GM23248 (cell line): ENCODE results near the gene KLHL2. TPM values are rescaled to one million over a fixed set of nuclear protein-coding genes. Genes with fewer than 3 reads are reported as not detected.
"Not testable (repeated sequence)": the region's sequence is repeated elsewhere in the genome, so short reads cannot be mapped to it uniquely, and the experiment has no call there.

Experiments
- DNase-seq: peaks from one replicate; pipeline ENCODE4 v3.0.0-alpha.2; 2015
- H2AFZ ChIP-seq: fragments of 200-600 bp; sonication (generic); 2 replicates; pipeline ENCODE4 v1.6.1; 2016; ENCODE audit warnings: antibody characterized with exemption
- H3F3A ChIP-seq: fragments of 200-600 bp; sonication (generic); 2 replicates; pipeline ENCODE4 v1.6.1; 2016; ENCODE audit warnings: mild to moderate bottlenecking, antibody characterized with exemption, mixed run types; ENCODE audit not compliant: insufficient read depth
- H3K27ac ChIP-seq: fragments of 200-600 bp; sonication (generic); 2 replicates; pipeline ENCODE4 v1.5.1; 2016; ENCODE audit warnings: mild to moderate bottlenecking
- H3K27me3 ChIP-seq: fragments of 200-600 bp; sonication (generic); replicated peaks from 2 replicates; pipeline ENCODE4 v1.6.1; 2016; ENCODE audit warnings: mild to moderate bottlenecking; ENCODE audit not compliant: insufficient read depth
- H3K36me3 ChIP-seq: fragments of 200-600 bp; sonication (generic); 2 replicates; pipeline ENCODE4 v1.6.1; 2016; ENCODE audit warnings: low read depth, mild to moderate bottlenecking
- H3K4me1 ChIP-seq: fragments of 200-600 bp; sonication (generic); 2 replicates; pipeline ENCODE4 v1.6.1; 2016; ENCODE audit warnings: mild to moderate bottlenecking; ENCODE audit not compliant: insufficient read depth
- H3K4me2 ChIP-seq: fragments of 200-600 bp; sonication (generic); one replicate; pipeline ENCODE4 v1.6.1; 2016; ENCODE audit warnings: mild to moderate bottlenecking; ENCODE audit not compliant: unreplicated experiment
- H3K4me3 ChIP-seq: fragments of 200-600 bp; sonication (generic); 2 replicates; pipeline ENCODE4 v1.5.1; 2016; ENCODE audit warnings: mild to moderate bottlenecking
- H3K79me2 ChIP-seq: fragments of 200-600 bp; sonication (generic); 2 replicates; pipeline ENCODE4 v1.6.1; 2016; ENCODE audit warnings: mild to moderate bottlenecking; ENCODE audit not compliant: insufficient read depth
- H3K9ac ChIP-seq: fragments of 200-600 bp; sonication (generic); 2 replicates; pipeline ENCODE4 v1.6.1; 2016; ENCODE audit warnings: mild to moderate bottlenecking
- H3K9me2 ChIP-seq: fragments of 200-600 bp; sonication (generic); 2 replicates; pipeline ENCODE4 v1.6.1; 2016; ENCODE audit warnings: mixed run types, mild to moderate bottlenecking, moderate library complexity; ENCODE audit not compliant: insufficient read depth
- H3K9me3 ChIP-seq: fragments of 200-600 bp; sonication (generic); one replicate; pipeline ENCODE4 v1.6.1; 2017; ENCODE audit warnings: low read depth
- H4K20me1 ChIP-seq: fragments of 200-600 bp; sonication (generic); 2 replicates; pipeline ENCODE4 v1.6.0; 2016; ENCODE audit not compliant: insufficient read depth
- EZH2 ChIP-seq: fragments of 200-600 bp; sonication (generic); IDR thresholded peaks from 2 replicates; pipeline ENCODE4 v1.6.1; 2018; ENCODE audit warnings: antibody characterized with exemption, mild to moderate bottlenecking; ENCODE audit not compliant: insufficient read depth, poor library complexity, severe bottlenecking
- EZH2phosphoT487 ChIP-seq: fragments of 200-600 bp; sonication (generic); IDR thresholded peaks from 2 replicates; pipeline ENCODE4 v1.6.1; 2018; ENCODE audit warnings: antibody characterized with exemption, moderate library complexity, mild to moderate bottlenecking, low read depth; ENCODE audit not compliant: insufficient read depth
- WGBS, 2 experiments: methylation state at CpG; one replicate each; pipeline ENCODE4 v1.1.6; 2015 to 2017; ENCODE audit warnings: low lambda C conversion rate in 2 of 2, low coverage in 1 of 2; ENCODE audit errors: missing lambda C conversion rate in 2 of 2; 5-methylcytosine and 5-hydroxymethylcytosine counted together
- in situ Hi-C: fragments of 300-500 bp; cut with MboI; formaldehyde crosslinking; loops from 2 replicates; pipeline ENCODE4 v1.15.0; 2020
- polyA plus RNA-seq: library from polyadenylated mRNA; unstranded; fragments of >200 nt; fragmentation: Nextera tagmentation; extraction: Ambion mirVana; gene quantifications from 2 replicates; pipeline ENCODE4 v1.2.1, GENCODE V29; 2016
- total RNA-seq: library from RNA; depleted of rRNA; stranded (reverse); fragments of >200 nt; shearing (Covaris generic); gene quantifications from 2 replicates; pipeline ENCODE4 v1.2.3, GENCODE V29; 2014

Gene KLHL2
- total and polyA plus RNA-seq, 2 experiments from 2014 or later = 11.0 to 20.2 TPM

DNA sequence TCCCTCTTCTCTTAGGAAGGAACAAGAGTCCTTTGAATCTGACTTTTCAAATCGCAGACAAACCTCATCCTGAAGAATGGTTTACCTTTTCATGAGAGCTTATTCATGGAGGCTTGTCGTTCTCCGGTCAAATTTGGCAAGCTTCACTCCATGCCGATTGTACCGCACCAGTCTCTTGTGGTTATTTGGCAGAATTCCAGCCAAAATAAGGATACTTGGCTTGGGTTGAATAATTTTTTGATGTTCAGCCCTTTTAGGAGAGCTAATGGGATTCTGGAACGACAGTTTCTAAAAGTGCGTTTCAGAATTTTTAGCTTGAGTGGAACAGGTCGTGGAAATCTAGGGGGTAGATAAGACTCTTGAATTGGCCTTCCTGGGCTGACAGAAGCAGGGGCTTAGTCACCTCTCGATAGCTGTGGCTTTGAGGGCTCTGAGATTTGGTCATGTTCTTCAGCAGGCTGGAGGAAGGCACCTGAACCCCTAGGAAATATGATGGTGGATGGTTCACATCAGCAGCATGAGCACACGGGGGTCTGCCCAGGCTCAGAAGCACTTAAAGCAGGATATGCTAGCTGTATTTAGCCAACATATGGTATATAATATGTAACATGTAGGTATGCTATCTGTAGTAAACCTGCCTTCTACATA is 1.5 kb downstream of the KLHL2 start:
- Histone ChIP-seq H3K79me2 (peaks cover 60% of the 10 kb centered on the region), H3K9ac (no peak overlapping the region), H3K4me1 (peaks cover 25% of the 10 kb centered on the region), H3K27me3 (no peaks in the 10 kb centered on the region), H3F3A (peaks cover 14% of the 10 kb centered on the region), H3K4me3 (peak overlapping the region; percentile 96), H3K9me3 (no peaks in the 10 kb centered on the region), H3K4me2 (peak overlapping the region; percentile 96), H2AFZ (no peak overlapping the region), H3K36me3 (no peaks in the 10 kb centered on the region), H3K27ac (no peak overlapping the region), H3K9me2 (no peaks in the 10 kb centered on the region), H4K20me1 (no peaks in the 10 kb centered on the region)
- WGBS, 2 experiments = 87 to 88% methylated on average over 10 of the region's 10 CpGs
- TF ChIP-seq EZH2 (no peak), EZH2phosphoT487 (no peak)
- in situ Hi-C loops = no loop called here
- no peak for DNase-seq

GRCh38 chr4:165209796-165210195 is 2.4 kb downstream of the KLHL2 start:
- no peak overlapping the region for H2AFZ ChIP-seq
- peaks cover 5% of the 10 kb centered on the region for H3F3A ChIP-seq
- H3K27me3 ChIP-seq = no peaks in the 10 kb centered on the region
- peaks cover 21% of the 10 kb centered on the region for H3K4me1 ChIP-seq
- no peak overlapping the region for H3K9ac ChIP-seq
- no peak for DNase-seq
- H3K36me3 ChIP-seq = no peaks in the 10 kb centered on the region
- H3K9me3 ChIP-seq = no peaks in the 10 kb centered on the region
- no peaks in the 10 kb centered on the region for H4K20me1 ChIP-seq
- no peak overlapping the region for H3K4me2 ChIP-seq
- H3K4me3 ChIP-seq = no peak overlapping the region
- no peak overlapping the region for H3K27ac ChIP-seq
- WGBS, 2 experiments = 79 to 83% methylated on average over 5 of the region's 5 CpGs
- no peak for TF ChIP-seq EZH2
- no peak for TF ChIP-seq EZH2phosphoT487
- no peaks in the 10 kb centered on the region for H3K9me2 ChIP-seq
- H3K79me2 ChIP-seq = peaks cover 68% of the 10 kb centered on the region
- in situ Hi-C loops = no loop called here

DNA sequence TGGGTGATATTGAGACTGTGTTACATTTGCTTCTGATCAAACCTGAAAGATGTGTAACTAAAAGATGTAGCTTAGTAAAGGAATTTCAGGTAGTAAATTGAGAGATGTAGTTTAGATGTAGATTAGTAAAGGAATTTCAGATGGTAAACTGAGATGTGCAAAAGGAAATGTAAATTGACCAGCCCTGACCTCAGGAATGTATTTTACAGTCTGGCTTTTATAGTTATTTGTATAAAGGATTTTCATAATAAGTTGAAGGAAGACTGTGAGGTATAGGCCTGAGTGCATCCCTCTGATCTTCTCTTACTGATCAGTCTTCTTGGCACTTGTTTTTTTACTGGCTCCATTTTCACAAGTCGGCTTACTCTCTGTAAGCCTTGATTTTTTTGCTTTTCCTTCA is 3.2 kb downstream of the KLHL2 start:
- no peak for TF ChIP-seq EZH2phosphoT487
- no peak for TF ChIP-seq EZH2
- H3K36me3 ChIP-seq = no peaks in the 10 kb centered on the region
- no peak overlapping the region for H2AFZ ChIP-seq
- in situ Hi-C loops = no loop called here
- WGBS, 2 experiments = 21 to 63% methylated on average over 1 of the region's 1 CpG
- H3K27ac ChIP-seq = no peak overlapping the region
- H3K9me2 ChIP-seq = no peaks in the 10 kb centered on the region
- DNase-seq = no peak
- H4K20me1 ChIP-seq = no peaks in the 10 kb centered on the region
- H3F3A ChIP-seq = no peaks in the 10 kb centered on the region
- H3K27me3 ChIP-seq = no peaks in the 10 kb centered on the region
- H3K9ac ChIP-seq = no peak overlapping the region
- peaks cover 68% of the 10 kb centered on the region for H3K79me2 ChIP-seq
- no peak overlapping the region for H3K4me3 ChIP-seq
- H3K4me1 ChIP-seq = peaks cover 26% of the 10 kb centered on the region
- no peak overlapping the region for H3K4me2 ChIP-seq
- no peaks in the 10 kb centered on the region for H3K9me3 ChIP-seq

- H3K27ac ChIP-seq, in situ Hi-C loops: not testable (repeated sequence)
Measured at GRCh38 chr4:165212647-165213046, 5.3 kb downstream of the KLHL2 start.

GRCh38 chr4:165213404-165213803 is 6.0 kb downstream of the KLHL2 start:
- H3K4me3 ChIP-seq, H3K27me3 ChIP-seq, DNase-seq, H3F3A ChIP-seq, H3K27ac ChIP-seq, H3K9ac ChIP-seq, H3K9me2 ChIP-seq, H3K9me3 ChIP-seq, H4K20me1 ChIP-seq, in situ Hi-C loops, H3K36me3 ChIP-seq, H3K4me2 ChIP-seq, H2AFZ ChIP-seq: not testable (repeated sequence)
- Histone ChIP-seq H3K4me1 (peaks cover 27% of the 10 kb centered on the region), H3K79me2 (peaks cover 74% of the 10 kb centered on the region)
- WGBS, 2 experiments = 93 to 100% methylated on average over 1 of the region's 1 CpG

More at GRCh38 chr4:165212647-165213046, 5.3 kb downstream of the KLHL2 start:
- H3K9ac ChIP-seq, DNase-seq, H4K20me1 ChIP-seq, H2AFZ ChIP-seq, H3K4me2 ChIP-seq, H3K4me3 ChIP-seq, H3F3A ChIP-seq, H3K9me2 ChIP-seq, H3K9me3 ChIP-seq, H3K36me3 ChIP-seq, H3K27me3 ChIP-seq: not testable (repeated sequence)
- WGBS, 2 experiments = 95 to 98% methylated on average over 2 of the region's 2 CpGs
- Histone ChIP-seq H3K4me1 (peaks cover 30% of the 10 kb centered on the region), H3K79me2 (peaks cover 80% of the 10 kb centered on the region)

DNA sequence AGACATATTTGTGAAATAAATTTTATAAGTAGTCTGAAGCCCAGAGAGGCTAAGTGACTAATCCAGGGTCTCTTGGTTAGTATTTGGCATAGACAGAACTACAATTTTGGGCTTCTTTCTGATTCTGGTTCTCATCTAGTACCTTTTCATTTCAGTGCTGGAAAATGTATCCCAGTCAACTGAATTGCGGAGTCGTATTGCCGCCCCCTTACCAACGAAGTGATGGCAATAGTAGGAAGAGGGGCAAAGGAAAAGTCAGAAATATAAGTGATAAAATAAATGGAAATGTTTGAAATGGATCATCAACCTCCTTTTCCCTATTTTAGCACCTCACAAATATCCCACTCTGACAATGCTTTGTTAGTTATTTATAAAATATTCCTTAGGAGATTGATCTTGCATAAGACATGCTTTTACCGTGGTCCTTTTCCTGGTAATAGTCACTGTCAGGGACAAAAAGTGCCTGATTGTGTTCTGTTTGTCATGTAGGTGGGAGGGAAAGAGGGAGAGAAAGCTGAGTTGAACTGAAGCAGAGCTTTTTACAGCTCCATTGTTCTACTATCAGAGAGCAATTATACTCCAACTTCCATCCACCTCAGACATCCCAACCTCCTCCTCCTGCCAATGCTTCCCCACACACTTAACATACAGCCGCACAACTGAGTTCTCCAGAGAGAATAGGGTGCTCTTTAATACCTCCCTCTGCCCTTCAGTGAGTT is 6.8 kb downstream of the KLHL2 start:
- H4K20me1 ChIP-seq, H2AFZ ChIP-seq, H3K27me3 ChIP-seq, H3K27ac ChIP-seq, H3K4me3 ChIP-seq, H3K4me2 ChIP-seq, in situ Hi-C loops, H3K9me3 ChIP-seq, H3K9me2 ChIP-seq, DNase-seq, H3K36me3 ChIP-seq, H3K9ac ChIP-seq, H3F3A ChIP-seq: not testable (repeated sequence)
- H3K79me2 ChIP-seq = peaks cover 66% of the 10 kb centered on the region
- peaks cover 22% of the 10 kb centered on the region for H3K4me1 ChIP-seq
- 93% methylated on average over 6 of the region's 6 CpGs for WGBS, 2 experiments
